HEK293 (cell line): ENCODE data around the gene ABHD17C.

Source experiments
- CTCF ChIA-PET: fragments of 350-600 bp; formaldehyde crosslinking; extraction: SDS; loops from one replicate; lab custom pipeline; 2021; ENCODE audit warnings: antibody characterized with exemption; lab: Yijun Ruan, JAX
- POLR2A ChIA-PET: fragments of 300-600 bp; formaldehyde crosslinking; extraction: SDS; loops from one replicate; lab custom pipeline; 2020; ENCODE audit warnings: antibody characterized with exemption, inconsistent platforms; lab: Yijun Ruan, JAX
- H3K27ac ChIP-seq: fragments of 200-500 bp; sonication (Bioruptor generic); 2 replicates; pipeline ENCODE4 v1.5.1; 2014; ENCODE audit warnings: low read depth, low read length, control low read depth, inconsistent platforms; ENCODE audit errors: extremely low read depth
- H3K36me3 ChIP-seq, 2 experiments: fragments of 200-500 bp in 1 of 2; sonication (Bioruptor generic) in 1 of 2; 1 replicate in 1 of 2; 2 replicates in 1 of 2; pipeline ENCODE4 v1.5.1; 2014 to 2017; ENCODE audit warnings: inconsistent platforms in 2 of 2, low read length in 2 of 2; ENCODE audit not compliant: control insufficient read depth in 2 of 2, insufficient read depth in 1 of 2
- H3K4me1 ChIP-seq: fragments of 200-500 bp; sonication (Bioruptor generic); 2 replicates; pipeline ENCODE4 v1.5.1; 2014; ENCODE audit warnings: mild to moderate bottlenecking, low read length, inconsistent platforms; ENCODE audit not compliant: control insufficient read depth, insufficient read depth
- H3K4me3 ChIP-seq: 2 replicates; pipeline ENCODE4 v1.5.1; 2011; ENCODE audit warnings: low read depth, mild to moderate bottlenecking, control low read depth, low read length, moderate library complexity
- H3K9me3 ChIP-seq: fragments of 200-500 bp; sonication (Bioruptor generic); 2 replicates; pipeline ENCODE4 v1.5.1; 2014; ENCODE audit warnings: low read depth, low read length, inconsistent platforms; ENCODE audit not compliant: control insufficient read depth, insufficient read depth
- HIC1 ChIP-seq: fragments of 450-650 bp; formaldehyde crosslinking; IDR thresholded peaks from 2 replicates; pipeline ENCODE4 v1.5.1; 2016; ENCODE audit warnings: missing biosample characterization, missing genetic modification characterization
- KLF16 ChIP-seq: fragments of 450-650 bp; formaldehyde crosslinking; IDR thresholded peaks from 2 replicates; pipeline ENCODE4 v1.5.1; 2017; ENCODE audit warnings: missing biosample characterization, missing genetic modification characterization
- PRDM1 ChIP-seq: fragments of 450-650 bp; formaldehyde crosslinking; IDR thresholded peaks from 2 replicates; pipeline ENCODE4; 2016; ENCODE audit warnings: missing biosample characterization, missing genetic modification characterization
- PRDM10 ChIP-seq: fragments of 450-650 bp; formaldehyde crosslinking; IDR thresholded peaks from 2 replicates; pipeline ENCODE4 v1.5.1; 2016; ENCODE audit warnings: missing biosample characterization, missing genetic modification characterization
- ZBTB1 ChIP-seq: fragments of 450-650 bp; formaldehyde crosslinking; IDR thresholded peaks from 2 replicates; pipeline ENCODE4 v1.5.1; 2016; ENCODE audit warnings: missing biosample characterization, missing genetic modification characterization
- ZNF211 ChIP-seq: fragments of 450-650 bp; formaldehyde crosslinking; IDR thresholded peaks from 2 replicates; pipeline ENCODE4 v1.5.1; 2016; ENCODE audit warnings: low read depth, missing biosample characterization, missing genetic modification characterization
- ZNF214 ChIP-seq: fragments of 450-650 bp; formaldehyde crosslinking; IDR thresholded peaks from 2 replicates; pipeline ENCODE4 v1.5.1; 2017; ENCODE audit warnings: missing biosample characterization, mild to moderate bottlenecking, missing genetic modification characterization, borderline replicate concordance
- ZNF274 ChIP-seq, 2 experiments: fragments of 200-500 bp in 1 of 2; fragments of 450-650 bp in 1 of 2; sonication (Bioruptor generic) in 1 of 2; formaldehyde crosslinking in 1 of 2; IDR thresholded peaks; 2 replicates each; pipeline versions ENCODE4 v1.5.1 to v1.6.1; 2014 to 2016; ENCODE audit warnings: borderline replicate concordance in 1 of 2, inconsistent platforms in 1 of 2, low read length in 1 of 2, missing biosample characterization in 1 of 2, missing genetic modification characterization in 1 of 2
- ZNF324 ChIP-seq: fragments of 450-650 bp; formaldehyde crosslinking; IDR thresholded peaks from 2 replicates; pipeline ENCODE4 v1.5.1; 2016; ENCODE audit warnings: missing biosample characterization, missing genetic modification characterization
- ZNF335 ChIP-seq: fragments of 450-650 bp; formaldehyde crosslinking; conservative IDR thresholded peaks from 2 replicates; pipeline ENCODE4 v1.5.1; 2016; ENCODE audit warnings: missing biosample characterization, missing genetic modification characterization
- ZNF660 ChIP-seq: fragments of 450-650 bp; IDR thresholded peaks from 2 replicates; pipeline ENCODE4 v1.5.1; 2018; ENCODE audit warnings: missing biosample characterization, mild to moderate bottlenecking, missing genetic modification characterization
- ZNF701 ChIP-seq: fragments of 450-650 bp; formaldehyde crosslinking; IDR thresholded peaks from 2 replicates; pipeline ENCODE4 v1.5.1; 2016; ENCODE audit warnings: missing biosample characterization, missing genetic modification characterization
- ZNF776 ChIP-seq: fragments of 450-650 bp; formaldehyde crosslinking; IDR thresholded peaks from 2 replicates; pipeline ENCODE4 v1.5.0; 2017; ENCODE audit warnings: missing biosample characterization, missing genetic modification characterization, borderline replicate concordance
- TF ChIP-seq, protein P1 (sequence below): fragments of 450-650 bp; formaldehyde crosslinking; IDR thresholded peaks from 2 replicates; pipeline ENCODE4 v1.5.1; 2017; ENCODE audit warnings: missing biosample characterization, missing genetic modification characterization
- TF ChIP-seq, protein P2 (sequence below): fragments of 450-650 bp; formaldehyde crosslinking; IDR thresholded peaks from 2 replicates; pipeline ENCODE4 v1.5.1; 2016; ENCODE audit warnings: missing biosample characterization, missing genetic modification characterization

Gene ABHD17C

DNA sequence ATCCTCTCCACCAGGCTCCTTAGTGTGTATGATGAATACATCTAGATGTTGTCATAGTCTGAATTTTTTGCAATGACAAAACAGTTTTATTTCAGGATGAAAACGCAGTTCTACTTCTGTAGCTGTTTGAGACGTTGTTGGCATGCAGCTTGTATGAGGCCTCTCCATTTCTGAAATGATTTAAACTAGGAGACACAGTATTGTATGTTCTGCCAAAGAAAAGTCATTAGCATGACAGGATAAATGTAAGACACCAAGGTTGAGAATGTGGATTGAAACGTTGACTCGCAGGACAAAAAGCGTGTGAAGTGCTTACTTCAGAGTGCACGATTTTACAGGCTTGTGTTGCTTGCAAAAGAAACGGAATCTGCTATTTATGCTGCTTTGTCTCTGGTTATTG lies 35.3 kb downstream of the ABHD17C start (continued):
- TF ChIP-seq PRDM10 (tag by site-specific recombination), result no peak
- TF ChIP-seq ZNF211 (tag by site-specific recombination), result no peak

DNA sequence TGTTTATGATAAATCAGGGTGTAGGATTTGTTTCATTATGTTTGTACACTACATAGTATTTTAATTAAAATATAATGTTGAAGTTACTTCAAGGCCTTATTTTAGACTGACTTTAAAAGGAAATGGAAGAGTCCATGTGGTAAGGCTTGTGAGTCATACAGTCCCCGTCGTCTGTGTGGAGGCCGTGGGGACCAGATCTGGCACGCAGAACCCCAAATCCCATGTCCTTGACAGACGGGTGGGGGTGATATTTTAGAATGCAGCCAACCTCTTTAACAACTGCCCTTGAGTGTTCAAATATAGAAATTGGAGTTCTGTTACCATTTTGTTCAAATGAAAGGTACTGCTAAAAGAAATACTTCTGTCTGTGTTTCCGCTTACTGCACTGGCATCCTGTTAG lies 35.8 kb downstream of the ABHD17C start:
- H3K27ac ChIP-seq, result no peak overlapping the region
- H3K4me3 ChIP-seq, result no peak overlapping the region
- H3K9me3 ChIP-seq, result no peaks in the 10 kb centered on the region
- ChIA-PET CTCF (no interaction called here), POLR2A (no interaction called here)
- TF ChIP-seq PRDM1 (tag by site-specific recombination) (no peak), ZNF776 (tag by site-specific recombination) (no peak), ZNF211 (tag by site-specific recombination) (no peak), ZNF214 (tag by site-specific recombination) (no peak), KLF16 (tag by site-specific recombination) (no peak), ZNF324 (tag by site-specific recombination) (no peak), HIC1 (tag by site-specific recombination) (no peak), ZNF660 (tag by site-specific recombination) (no peak), ZBTB1 (no peak), ZNF335 (no peak), ZNF274 (IDR thresholded peaks at IDR 0.05; ENCODE audit: low read length) (no peak), ZNF274 (tag by site-specific recombination; IDR thresholded peaks at IDR 0.05; ENCODE audit: borderline replicate concordance) (no peak), ZNF701 (tag by site-specific recombination) (no peak)
- TF ChIP-seq, protein P1, sequence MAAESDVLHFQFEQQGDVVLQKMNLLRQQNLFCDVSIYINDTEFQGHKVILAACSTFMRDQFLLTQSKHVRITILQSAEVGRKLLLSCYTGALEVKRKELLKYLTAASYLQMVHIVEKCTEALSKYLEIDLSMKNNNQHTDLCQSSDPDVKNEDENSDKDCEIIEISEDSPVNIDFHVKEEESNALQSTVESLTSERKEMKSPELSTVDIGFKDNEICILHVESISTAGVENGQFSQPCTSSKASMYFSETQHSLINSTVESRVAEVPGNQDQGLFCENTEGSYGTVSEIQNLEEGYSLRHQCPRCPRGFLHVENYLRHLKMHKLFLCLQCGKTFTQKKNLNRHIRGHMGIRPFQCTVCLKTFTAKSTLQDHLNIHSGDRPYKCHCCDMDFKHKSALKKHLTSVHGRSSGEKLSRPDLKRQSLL (tag by site-specific recombination), result no peak
- TF ChIP-seq, protein P2, sequence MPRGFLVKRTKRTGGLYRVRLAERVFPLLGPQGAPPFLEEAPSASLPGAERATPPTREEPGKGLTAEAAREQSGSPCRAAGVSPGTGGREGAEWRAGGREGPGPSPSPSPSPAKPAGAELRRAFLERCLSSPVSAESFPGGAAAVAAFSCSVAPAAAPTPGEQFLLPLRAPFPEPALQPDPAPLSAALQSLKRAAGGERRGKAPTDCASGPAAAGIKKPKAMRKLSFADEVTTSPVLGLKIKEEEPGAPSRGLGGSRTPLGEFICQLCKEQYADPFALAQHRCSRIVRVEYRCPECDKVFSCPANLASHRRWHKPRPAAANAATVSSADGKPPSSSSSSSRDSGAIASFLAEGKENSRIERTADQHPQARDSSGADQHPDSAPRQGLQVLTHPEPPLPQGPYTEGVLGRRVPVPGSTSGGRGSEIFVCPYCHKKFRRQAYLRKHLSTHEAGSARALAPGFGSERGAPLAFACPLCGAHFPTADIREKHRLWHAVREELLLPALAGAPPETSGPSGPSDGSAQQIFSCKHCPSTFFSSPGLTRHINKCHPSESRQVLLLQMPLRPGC, result no peak
- peaks cover 14% of the 10 kb centered on the region for H3K4me1 ChIP-seq
- H3K36me3 ChIP-seq, result no peaks in the 10 kb centered on the region
